Measurements from ENCODE around the gene CD163L1.

DNA sequence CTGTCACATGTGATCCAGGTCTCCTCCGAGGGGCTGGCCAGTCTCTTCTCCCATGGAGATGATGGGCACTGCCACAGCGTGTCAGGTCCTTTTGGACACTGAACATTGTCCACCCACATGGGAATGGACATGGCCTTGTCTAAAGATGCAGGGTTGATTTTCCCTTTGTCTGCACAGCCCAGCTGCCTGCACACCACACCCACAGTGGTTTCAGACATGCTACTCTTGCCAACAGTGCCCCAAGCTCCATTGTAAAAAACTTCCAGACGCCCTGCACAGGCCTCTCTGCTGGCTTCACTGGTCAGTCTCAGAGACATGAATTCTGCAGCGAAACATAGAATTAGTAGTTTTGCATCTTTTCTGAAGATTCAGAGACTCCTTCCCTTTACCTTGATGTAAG is 41.1 kb upstream of the CD163L1 start:
- TF ChIP-seq, protein P1, sequence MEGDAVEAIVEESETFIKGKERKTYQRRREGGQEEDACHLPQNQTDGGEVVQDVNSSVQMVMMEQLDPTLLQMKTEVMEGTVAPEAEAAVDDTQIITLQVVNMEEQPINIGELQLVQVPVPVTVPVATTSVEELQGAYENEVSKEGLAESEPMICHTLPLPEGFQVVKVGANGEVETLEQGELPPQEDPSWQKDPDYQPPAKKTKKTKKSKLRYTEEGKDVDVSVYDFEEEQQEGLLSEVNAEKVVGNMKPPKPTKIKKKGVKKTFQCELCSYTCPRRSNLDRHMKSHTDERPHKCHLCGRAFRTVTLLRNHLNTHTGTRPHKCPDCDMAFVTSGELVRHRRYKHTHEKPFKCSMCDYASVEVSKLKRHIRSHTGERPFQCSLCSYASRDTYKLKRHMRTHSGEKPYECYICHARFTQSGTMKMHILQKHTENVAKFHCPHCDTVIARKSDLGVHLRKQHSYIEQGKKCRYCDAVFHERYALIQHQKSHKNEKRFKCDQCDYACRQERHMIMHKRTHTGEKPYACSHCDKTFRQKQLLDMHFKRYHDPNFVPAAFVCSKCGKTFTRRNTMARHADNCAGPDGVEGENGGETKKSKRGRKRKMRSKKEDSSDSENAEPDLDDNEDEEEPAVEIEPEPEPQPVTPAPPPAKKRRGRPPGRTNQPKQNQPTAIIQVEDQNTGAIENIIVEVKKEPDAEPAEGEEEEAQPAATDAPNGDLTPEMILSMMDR (IDR thresholded peaks at IDR 0.05; ENCODE audit: insufficient read depth, low read length, poor library complexity, severe bottlenecking), result no peak
- TF ChIP-seq EZH2phosphoT487 (conservative IDR thresholded peaks at IDR 0.05; ENCODE audit: low read length), result no peak
